WTC11 (cell line): ENCODE results near the gene CLEC20A. TPM values are rescaled to one million over a fixed set of nuclear protein-coding genes. Genes with fewer than 3 reads are reported as not detected.

Source experiments
- ATAC-seq: fragments of 200-7000 bp; cut with Tn5 transposase; 2 replicates; pipeline ENCODE4 v1.10.0; 2021; ENCODE audit warnings: mild to moderate bottlenecking, moderate library complexity
- CTCF ChIA-PET: fragments of 300-600 bp; sonication (Branson Sonifier 250); formaldehyde crosslinking; loops from one replicate; lab custom pipeline; 2021; ENCODE audit warnings: antibody characterized with exemption; lab: Charles Lee
- POLR2A ChIA-PET: fragments of 350-600 bp; sonication (Branson Sonifier 250); formaldehyde crosslinking; loops from one replicate; lab custom pipeline; 2021; ENCODE audit warnings: antibody characterized with exemption; lab: Charles Lee
- DNase-seq: peaks from one replicate; pipeline ENCODE4 v3.0.0; 2021; ENCODE audit warnings: low spot score
- H3K27ac Mint-ChIP-seq: 2 replicates; pipeline ENCODE4 v1.8.0; 2021; ENCODE audit warnings: mixed read lengths
- H3K27me3 Mint-ChIP-seq: 2 replicates; pipeline ENCODE4 v1.8.0; 2021; ENCODE audit warnings: low read depth, mild to moderate bottlenecking, moderate library complexity, mixed read lengths
- H3K36me3 Mint-ChIP-seq: 2 replicates; pipeline ENCODE4 v1.8.0; 2021; ENCODE audit warnings: mixed read lengths
- H3K4me1 Mint-ChIP-seq: 2 replicates; pipeline ENCODE4 v1.8.0; 2022; ENCODE audit warnings: mixed read lengths
- H3K4me3 Mint-ChIP-seq: 2 replicates; pipeline ENCODE4 v1.8.0; 2021; ENCODE audit warnings: mild to moderate bottlenecking, moderate library complexity, mixed read lengths
- H3K9me3 Mint-ChIP-seq: 2 replicates; pipeline ENCODE4 v1.8.0; 2021; ENCODE audit warnings: mixed read lengths
- CBFB ChIP-seq: sonication (generic); formaldehyde crosslinking; IDR thresholded peaks from 2 replicates; pipeline ENCODE4 v1.8.1; 2022; ENCODE audit warnings: mild to moderate bottlenecking, low read depth, missing genetic modification reagents
- CREB1 ChIP-seq: sonication (generic); formaldehyde crosslinking; IDR thresholded peaks from 2 replicates; pipeline ENCODE4 v1.8.0; 2023; ENCODE audit warnings: mild to moderate bottlenecking, missing genetic modification reagents
- ESRRA ChIP-seq: sonication (generic); formaldehyde crosslinking; IDR thresholded peaks from 2 replicates; pipeline ENCODE4 v1.8.1; 2022; ENCODE audit warnings: mild to moderate bottlenecking, missing genetic modification reagents, borderline replicate concordance
- FOXP1 ChIP-seq: sonication (generic); formaldehyde crosslinking; IDR thresholded peaks from 2 replicates; pipeline ENCODE4 v1.8.0; 2022; ENCODE audit warnings: missing genetic modification reagents, mild to moderate bottlenecking, moderate library complexity, borderline replicate concordance
- GTF2I ChIP-seq: fragments of 250-450 bp; sonication (Bioruptor Pico); conservative IDR thresholded peaks from 2 replicates; pipeline ENCODE4 v1.4.0; 2021; ENCODE audit warnings: mild to moderate bottlenecking
- JUN ChIP-seq: sonication (generic); formaldehyde crosslinking; IDR thresholded peaks from 2 replicates; pipeline ENCODE4 v1.8.0; 2023; ENCODE audit warnings: mild to moderate bottlenecking, missing genetic modification reagents
- MYBL2 ChIP-seq: sonication (generic); formaldehyde crosslinking; IDR thresholded peaks from 2 replicates; pipeline ENCODE4 v1.8.1; 2023; ENCODE audit warnings: mild to moderate bottlenecking, moderate library complexity, missing genetic modification reagents
- NFE2L1 ChIP-seq: sonication (generic); formaldehyde crosslinking; IDR thresholded peaks from 2 replicates; pipeline ENCODE4 v1.8.1; 2023; ENCODE audit warnings: missing genetic modification reagents
- NFYB ChIP-seq: sonication (generic); formaldehyde crosslinking; conservative IDR thresholded peaks from 2 replicates; pipeline ENCODE4 v1.8.0; 2022; ENCODE audit warnings: low read depth, missing genetic modification reagents
- NR2C2 ChIP-seq: sonication (generic); formaldehyde crosslinking; IDR thresholded peaks from 2 replicates; pipeline ENCODE4 v1.8.0; 2022; ENCODE audit warnings: mild to moderate bottlenecking, missing genetic modification reagents
- OVOL2 ChIP-seq: fragments of 250-450 bp; sonication (Bioruptor Pico); IDR thresholded peaks from 2 replicates; pipeline ENCODE4 v1.9.0; 2021; ENCODE audit warnings: mild to moderate bottlenecking, borderline replicate concordance
- TEAD4 ChIP-seq: sonication (generic); formaldehyde crosslinking; IDR thresholded peaks from 2 replicates; pipeline ENCODE4 v1.8.0; 2022; ENCODE audit warnings: mild to moderate bottlenecking, missing genetic modification reagents
- ZNF121 ChIP-seq: sonication (generic); formaldehyde crosslinking; IDR thresholded peaks from 2 replicates; pipeline ENCODE4 v1.8.0; 2023; ENCODE audit warnings: missing genetic modification reagents
- ZNF138 ChIP-seq: sonication (generic); formaldehyde crosslinking; conservative IDR thresholded peaks from 2 replicates; pipeline ENCODE4 v1.8.1; 2022; ENCODE audit warnings: mild to moderate bottlenecking, moderate library complexity, missing genetic modification reagents
- ZNF232 ChIP-seq: sonication (generic); formaldehyde crosslinking; IDR thresholded peaks from 2 replicates; pipeline ENCODE4 v1.8.0; 2022; ENCODE audit warnings: mild to moderate bottlenecking, missing genetic modification reagents
- ZNF416 ChIP-seq: fragments of 250-450 bp; sonication (Bioruptor Pico); IDR thresholded peaks from 2 replicates; pipeline ENCODE4 v1.9.0; 2021; ENCODE audit warnings: mild to moderate bottlenecking, inconsistent platforms
- ZNF671 ChIP-seq: fragments of 250-450 bp; sonication (Bioruptor Pico); IDR thresholded peaks from 2 replicates; pipeline ENCODE4 v1.8.0; 2021; ENCODE audit warnings: mild to moderate bottlenecking
- total RNA-seq: library from RNA; stranded (reverse); gene quantifications from 3 replicates; pipeline ENCODE4 v1.2.3, GENCODE V29; 2021
- TF ChIP-seq, protein P1 (sequence below): sonication (generic); formaldehyde crosslinking; conservative IDR thresholded peaks from 2 replicates; pipeline ENCODE4 v1.8.1; 2023; ENCODE audit warnings: mild to moderate bottlenecking, low read depth, missing genetic modification reagents, moderate library complexity
- TF ChIP-seq, protein P2 (sequence below): sonication (generic); formaldehyde crosslinking; IDR thresholded peaks from 2 replicates; pipeline ENCODE4 v1.8.0; 2023; ENCODE audit warnings: missing genetic modification reagents
- TF ChIP-seq, protein P3 (sequence below): fragments of 250-450 bp; sonication (Bioruptor Pico); IDR thresholded peaks from 2 replicates; pipeline ENCODE4 v2.1.2; 2022; ENCODE audit warnings: mild to moderate bottlenecking, moderate library complexity
- TF ChIP-seq, protein P4 (sequence below): sonication (generic); formaldehyde crosslinking; IDR thresholded peaks from 2 replicates; pipeline ENCODE4 v1.8.1; 2022; ENCODE audit warnings: low read depth, mild to moderate bottlenecking, moderate library complexity, missing genetic modification reagents, borderline replicate concordance
- TF ChIP-seq, protein P5 (sequence below): sonication (generic); formaldehyde crosslinking; IDR thresholded peaks from 2 replicates; pipeline ENCODE4 v1.8.1; 2023; ENCODE audit warnings: mild to moderate bottlenecking, missing genetic modification reagents, moderate library complexity
- TF ChIP-seq, protein P6 (sequence below): sonication (generic); formaldehyde crosslinking; IDR thresholded peaks from 2 replicates; pipeline ENCODE4 v1.8.0; 2022; ENCODE audit warnings: mild to moderate bottlenecking, missing genetic modification reagents
- TF ChIP-seq, protein P7 (sequence below): sonication (generic); formaldehyde crosslinking; IDR thresholded peaks from 2 replicates; pipeline ENCODE4 v1.8.1; 2022; ENCODE audit warnings: missing genetic modification reagents, borderline replicate concordance

Gene CLEC20A
- total RNA-seq, 1 experiment from 2014 or later, result not detected

DNA sequence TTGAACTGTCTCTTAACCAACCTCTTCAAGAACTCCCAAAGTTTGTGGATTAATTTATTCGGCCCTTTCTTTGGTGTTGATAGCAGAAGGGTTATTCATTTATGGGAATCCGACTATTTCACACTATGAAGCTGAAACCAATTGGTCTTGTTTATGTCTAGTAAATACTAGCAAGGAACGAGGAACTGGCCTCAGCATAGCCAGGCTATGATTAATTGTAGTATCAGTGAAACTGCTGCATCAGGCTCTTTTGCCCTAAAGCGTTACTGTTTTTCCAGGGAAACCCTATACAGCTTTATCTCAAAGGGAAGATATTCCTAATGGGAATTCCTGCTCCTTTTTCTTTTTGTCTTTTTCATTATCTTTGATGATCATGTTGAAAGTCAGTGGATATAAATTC lies 35.1 kb downstream of the CLEC20A start (continued):
- TF ChIP-seq, protein P1, sequence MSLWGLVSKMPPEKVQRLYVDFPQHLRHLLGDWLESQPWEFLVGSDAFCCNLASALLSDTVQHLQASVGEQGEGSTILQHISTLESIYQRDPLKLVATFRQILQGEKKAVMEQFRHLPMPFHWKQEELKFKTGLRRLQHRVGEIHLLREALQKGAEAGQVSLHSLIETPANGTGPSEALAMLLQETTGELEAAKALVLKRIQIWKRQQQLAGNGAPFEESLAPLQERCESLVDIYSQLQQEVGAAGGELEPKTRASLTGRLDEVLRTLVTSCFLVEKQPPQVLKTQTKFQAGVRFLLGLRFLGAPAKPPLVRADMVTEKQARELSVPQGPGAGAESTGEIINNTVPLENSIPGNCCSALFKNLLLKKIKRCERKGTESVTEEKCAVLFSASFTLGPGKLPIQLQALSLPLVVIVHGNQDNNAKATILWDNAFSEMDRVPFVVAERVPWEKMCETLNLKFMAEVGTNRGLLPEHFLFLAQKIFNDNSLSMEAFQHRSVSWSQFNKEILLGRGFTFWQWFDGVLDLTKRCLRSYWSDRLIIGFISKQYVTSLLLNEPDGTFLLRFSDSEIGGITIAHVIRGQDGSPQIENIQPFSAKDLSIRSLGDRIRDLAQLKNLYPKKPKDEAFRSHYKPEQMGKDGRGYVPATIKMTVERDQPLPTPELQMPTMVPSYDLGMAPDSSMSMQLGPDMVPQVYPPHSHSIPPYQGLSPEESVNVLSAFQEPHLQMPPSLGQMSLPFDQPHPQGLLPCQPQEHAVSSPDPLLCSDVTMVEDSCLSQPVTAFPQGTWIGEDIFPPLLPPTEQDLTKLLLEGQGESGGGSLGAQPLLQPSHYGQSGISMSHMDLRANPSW (CRISPR knock-in tag), result no peak
- TF ChIP-seq, protein P2, sequence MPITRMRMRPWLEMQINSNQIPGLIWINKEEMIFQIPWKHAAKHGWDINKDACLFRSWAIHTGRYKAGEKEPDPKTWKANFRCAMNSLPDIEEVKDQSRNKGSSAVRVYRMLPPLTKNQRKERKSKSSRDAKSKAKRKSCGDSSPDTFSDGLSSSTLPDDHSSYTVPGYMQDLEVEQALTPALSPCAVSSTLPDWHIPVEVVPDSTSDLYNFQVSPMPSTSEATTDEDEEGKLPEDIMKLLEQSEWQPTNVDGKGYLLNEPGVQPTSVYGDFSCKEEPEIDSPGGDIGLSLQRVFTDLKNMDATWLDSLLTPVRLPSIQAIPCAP (CRISPR knock-in tag), result no peak
- no peak for TF ChIP-seq NFE2L1 (CRISPR knock-in tag)
- TF ChIP-seq FOXP1 (CRISPR knock-in tag), result no peak
- TF ChIP-seq CREB1 (CRISPR knock-in tag), result no peak
- TF ChIP-seq, all 79 proteins: peak for 0

DNA sequence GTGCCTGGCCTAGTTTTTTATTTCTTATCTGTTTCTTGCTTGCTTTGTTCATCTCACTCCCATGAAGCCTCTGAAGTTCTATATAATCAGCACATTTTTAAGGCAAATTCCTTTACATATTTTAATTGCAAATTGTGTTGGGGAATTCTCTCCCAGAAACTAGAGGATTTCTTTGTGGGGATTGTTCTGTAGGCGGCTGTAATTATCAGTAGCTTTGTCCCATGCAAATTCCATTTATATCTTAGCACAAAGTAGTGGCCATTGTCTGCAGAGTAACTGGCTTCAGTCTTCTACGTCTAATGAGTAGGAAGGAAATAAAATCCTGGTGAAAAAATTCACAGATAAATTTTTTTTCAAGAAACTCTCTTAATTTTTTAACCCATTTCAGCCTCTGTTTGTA lies 35.7 kb downstream of the CLEC20A start:
- ChIA-PET CTCF (interaction anchor here (1.6 kb wide), 1 partner anchor 40 kb away, joined by 3 read pairs; no protein-coding TSS in a partner anchor), POLR2A (no interaction called here)
- peak overlapping the region; percentile 83 for H3K27ac Mint-ChIP-seq
- no peaks in the 10 kb centered on the region for H3K9me3 Mint-ChIP-seq
- no peak for DNase-seq
- peaks cover 21% of the 10 kb centered on the region for H3K36me3 Mint-ChIP-seq
- no peak overlapping the region for H3K4me3 Mint-ChIP-seq
- no peaks in the 10 kb centered on the region for H3K27me3 Mint-ChIP-seq
- no peak for ATAC-seq
- peaks cover 6% of the 10 kb centered on the region for H3K4me1 Mint-ChIP-seq
- no peak for TF ChIP-seq TEAD4 (CRISPR knock-in tag)
- no peak for TF ChIP-seq NR2C2 (CRISPR knock-in tag)
- TF ChIP-seq ZNF138 (CRISPR knock-in tag), result no peak
- TF ChIP-seq ZNF121, result no peak
- TF ChIP-seq, protein P3, sequence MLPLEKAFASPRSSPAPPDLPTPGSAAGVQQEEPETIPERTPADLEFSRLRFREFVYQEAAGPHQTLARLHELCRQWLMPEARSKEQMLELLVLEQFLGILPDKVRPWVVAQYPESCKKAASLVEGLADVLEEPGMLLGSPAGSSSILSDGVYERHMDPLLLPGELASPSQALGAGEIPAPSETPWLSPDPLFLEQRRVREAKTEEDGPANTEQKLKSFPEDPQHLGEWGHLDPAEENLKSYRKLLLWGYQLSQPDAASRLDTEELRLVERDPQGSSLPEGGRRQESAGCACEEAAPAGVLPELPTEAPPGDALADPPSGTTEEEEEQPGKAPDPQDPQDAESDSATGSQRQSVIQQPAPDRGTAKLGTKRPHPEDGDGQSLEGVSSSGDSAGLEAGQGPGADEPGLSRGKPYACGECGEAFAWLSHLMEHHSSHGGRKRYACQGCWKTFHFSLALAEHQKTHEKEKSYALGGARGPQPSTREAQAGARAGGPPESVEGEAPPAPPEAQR (CRISPR knock-in tag), result no peak
- TF ChIP-seq OVOL2, result no peak
- TF ChIP-seq JUN (CRISPR knock-in tag), result no peak
- no peak for TF ChIP-seq CBFB
- TF ChIP-seq ZNF416 (CRISPR knock-in tag), result no peak
- TF ChIP-seq ZNF232 (CRISPR knock-in tag), result no peak
- no peak for TF ChIP-seq NFYB (CRISPR knock-in tag)
- TF ChIP-seq, all 79 proteins: peak for 0

DNA sequence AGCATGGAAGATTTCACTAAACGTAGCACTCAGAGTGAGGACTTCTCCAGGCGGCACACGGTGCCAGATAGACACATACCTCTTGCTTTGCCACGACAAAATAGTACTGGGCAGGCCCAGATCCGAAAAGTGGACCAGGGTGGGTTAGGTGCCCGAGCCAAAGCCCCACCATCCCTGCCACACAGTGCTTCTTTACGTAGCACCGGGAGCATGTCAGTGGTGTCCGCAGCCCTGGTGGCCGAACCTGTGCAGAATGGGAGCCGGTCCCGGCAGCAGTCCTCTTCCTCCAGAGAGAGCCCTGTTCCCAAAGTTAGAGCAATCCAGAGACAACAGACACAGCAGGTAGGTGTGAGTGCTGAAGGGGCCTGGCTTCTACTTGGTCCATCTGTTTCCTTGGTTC lies 38.6 kb downstream of the CLEC20A start:
- peaks cover 10% of the 10 kb centered on the region for H3K4me1 Mint-ChIP-seq
- CTCF ChIA-PET, result interaction anchor here (1.5 kb wide), 1 partner anchor 44 kb away, joined by 4 read pairs; no protein-coding TSS in a partner anchor
- TF ChIP-seq CREB1 (CRISPR knock-in tag) (no peak), OVOL2 (no peak), MYBL2 (CRISPR knock-in tag) (no peak), ZNF232 (CRISPR knock-in tag) (no peak), ZNF121 (no peak), ZNF671 (no peak), GTF2I (CRISPR knock-in tag) (no peak), ESRRA (CRISPR knock-in tag) (no peak)
- TF ChIP-seq, protein P4, sequence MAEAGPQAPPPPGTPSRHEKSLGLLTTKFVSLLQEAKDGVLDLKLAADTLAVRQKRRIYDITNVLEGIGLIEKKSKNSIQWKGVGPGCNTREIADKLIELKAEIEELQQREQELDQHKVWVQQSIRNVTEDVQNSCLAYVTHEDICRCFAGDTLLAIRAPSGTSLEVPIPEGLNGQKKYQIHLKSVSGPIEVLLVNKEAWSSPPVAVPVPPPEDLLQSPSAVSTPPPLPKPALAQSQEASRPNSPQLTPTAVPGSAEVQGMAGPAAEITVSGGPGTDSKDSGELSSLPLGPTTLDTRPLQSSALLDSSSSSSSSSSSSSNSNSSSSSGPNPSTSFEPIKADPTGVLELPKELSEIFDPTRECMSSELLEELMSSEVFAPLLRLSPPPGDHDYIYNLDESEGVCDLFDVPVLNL (CRISPR knock-in tag), result no peak
- TF ChIP-seq, protein P5, sequence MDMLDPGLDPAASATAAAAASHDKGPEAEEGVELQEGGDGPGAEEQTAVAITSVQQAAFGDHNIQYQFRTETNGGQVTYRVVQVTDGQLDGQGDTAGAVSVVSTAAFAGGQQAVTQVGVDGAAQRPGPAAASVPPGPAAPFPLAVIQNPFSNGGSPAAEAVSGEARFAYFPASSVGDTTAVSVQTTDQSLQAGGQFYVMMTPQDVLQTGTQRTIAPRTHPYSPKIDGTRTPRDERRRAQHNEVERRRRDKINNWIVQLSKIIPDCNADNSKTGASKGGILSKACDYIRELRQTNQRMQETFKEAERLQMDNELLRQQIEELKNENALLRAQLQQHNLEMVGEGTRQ (CRISPR knock-in tag), result no peak
- TF ChIP-seq, protein P6, sequence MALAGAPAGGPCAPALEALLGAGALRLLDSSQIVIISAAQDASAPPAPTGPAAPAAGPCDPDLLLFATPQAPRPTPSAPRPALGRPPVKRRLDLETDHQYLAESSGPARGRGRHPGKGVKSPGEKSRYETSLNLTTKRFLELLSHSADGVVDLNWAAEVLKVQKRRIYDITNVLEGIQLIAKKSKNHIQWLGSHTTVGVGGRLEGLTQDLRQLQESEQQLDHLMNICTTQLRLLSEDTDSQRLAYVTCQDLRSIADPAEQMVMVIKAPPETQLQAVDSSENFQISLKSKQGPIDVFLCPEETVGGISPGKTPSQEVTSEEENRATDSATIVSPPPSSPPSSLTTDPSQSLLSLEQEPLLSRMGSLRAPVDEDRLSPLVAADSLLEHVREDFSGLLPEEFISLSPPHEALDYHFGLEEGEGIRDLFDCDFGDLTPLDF (CRISPR knock-in tag), result no peak
- TF ChIP-seq, protein P7, sequence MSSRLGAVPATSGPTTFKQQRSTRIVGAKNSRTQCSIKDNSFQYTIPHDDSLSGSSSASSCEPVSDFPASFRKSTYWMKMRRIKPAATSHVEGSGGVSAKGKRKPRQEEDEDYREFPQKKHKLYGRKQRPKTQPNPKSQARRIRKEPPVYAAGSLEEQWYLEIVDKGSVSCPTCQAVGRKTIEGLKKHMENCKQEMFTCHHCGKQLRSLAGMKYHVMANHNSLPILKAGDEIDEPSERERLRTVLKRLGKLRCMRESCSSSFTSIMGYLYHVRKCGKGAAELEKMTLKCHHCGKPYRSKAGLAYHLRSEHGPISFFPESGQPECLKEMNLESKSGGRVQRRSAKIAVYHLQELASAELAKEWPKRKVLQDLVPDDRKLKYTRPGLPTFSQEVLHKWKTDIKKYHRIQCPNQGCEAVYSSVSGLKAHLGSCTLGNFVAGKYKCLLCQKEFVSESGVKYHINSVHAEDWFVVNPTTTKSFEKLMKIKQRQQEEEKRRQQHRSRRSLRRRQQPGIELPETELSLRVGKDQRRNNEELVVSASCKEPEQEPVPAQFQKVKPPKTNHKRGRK, result no peak

More for the DNA sequence above, 38.6 kb downstream of the CLEC20A start:
- Mint-ChIP-seq H3K9me3 (no peaks in the 10 kb centered on the region), H3K4me3 (no peak overlapping the region), H3K36me3 (peaks cover 18% of the 10 kb centered on the region; the same call in 1 of the 2 replicates), H3K27me3 (no peaks in the 10 kb centered on the region), H3K27ac (no peak overlapping the region)
- POLR2A ChIA-PET, result no interaction called here
- peak; percentile 28; the same call in 1 of the 2 replicates for ATAC-seq
- no peak for DNase-seq
